ENCODE results near the gene COLQ.
A peak's percentile ranks its signal among the peaks of the same experiment; 100 is the strongest.

Gene COLQ

DNA sequence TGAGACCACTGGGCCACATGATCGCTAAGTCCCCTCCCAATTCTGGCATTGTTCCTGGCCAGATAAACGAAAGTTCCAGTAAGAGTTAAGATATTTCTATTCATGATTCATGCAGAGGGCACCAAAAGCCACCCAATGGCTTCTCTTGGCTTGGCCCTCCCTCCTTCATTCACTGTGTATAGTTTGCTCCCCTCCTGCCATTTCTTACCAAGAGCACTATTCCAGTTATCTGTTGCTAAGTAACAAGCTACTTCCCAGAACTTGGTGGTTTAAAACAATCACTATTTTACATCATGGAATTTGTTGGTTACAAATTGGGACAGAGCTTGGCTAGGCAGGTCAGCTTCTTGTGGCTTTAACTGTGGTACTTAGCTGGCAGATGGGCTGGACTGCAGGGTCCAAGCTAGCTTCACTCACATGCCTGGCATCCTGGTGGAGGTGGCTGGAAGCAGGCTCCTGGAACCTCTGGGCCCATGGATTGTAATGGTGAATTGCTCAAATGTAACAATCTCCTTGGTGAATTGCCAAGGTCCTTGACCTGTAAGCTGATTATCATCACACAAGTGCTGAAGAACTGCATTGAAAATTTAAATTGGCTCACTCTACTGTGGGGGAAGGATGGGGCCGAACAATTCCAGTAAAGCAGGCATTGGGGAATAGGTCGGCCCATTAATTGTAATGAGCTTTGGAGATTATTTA lies 77.5 kb downstream of the COLQ start:
- H3K36me3 ChIP-seq (ENCODE audit: control insufficient read depth, insufficient read depth, low read length), result peaks cover 32% of the 10 kb centered on the region
- no peak overlapping the region for H3K27ac ChIP-seq (ENCODE audit: low read depth, low read length, severe bottlenecking)
- peaks cover 4% of the 10 kb centered on the region for H3K4me1 ChIP-seq (ENCODE audit: control insufficient read depth, insufficient read depth, low read length, poor library complexity, severe bottlenecking)
- no peak overlapping the region for H3K4me3 ChIP-seq (ENCODE audit: extremely low read depth, insufficient read depth, low read length, poor library complexity, severe bottlenecking)
- WGBS, 2 experiments (ENCODE audit: insufficient coverage in 2 of 2), result 80 to 100% methylated on average over 1 of the region's 4 CpGs
- H3K9me3 ChIP-seq (ENCODE audit: control insufficient read depth, low read length), result no peaks in the 10 kb centered on the region

DNA sequence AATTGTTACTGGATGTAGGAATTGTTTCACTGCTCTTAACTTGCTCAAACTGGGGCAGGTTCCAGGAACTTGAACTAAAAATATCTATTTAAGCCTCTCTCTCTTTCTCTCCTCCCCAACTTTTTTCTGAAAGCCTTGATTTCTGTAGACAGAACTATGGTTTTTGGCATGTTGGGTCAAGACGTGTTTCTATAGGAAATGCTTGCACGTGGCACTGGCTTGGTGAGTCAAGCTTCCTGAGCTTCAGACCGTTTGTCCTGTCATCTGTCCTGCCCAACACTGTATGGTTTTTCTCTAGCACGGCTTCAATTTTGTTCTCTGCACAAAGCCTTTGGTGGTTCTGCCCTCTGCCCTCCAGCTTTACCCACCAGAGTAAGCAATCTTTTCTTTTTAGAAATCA lies 80.6 kb downstream of the COLQ start:
- no peak overlapping the region for H3K4me3 ChIP-seq (ENCODE audit: extremely low read depth, insufficient read depth, low read length, poor library complexity, severe bottlenecking)
- WGBS, 2 experiments (ENCODE audit: insufficient coverage in 2 of 2), result 87 to 95% methylated on average over 4 of the region's 4 CpGs

DNA sequence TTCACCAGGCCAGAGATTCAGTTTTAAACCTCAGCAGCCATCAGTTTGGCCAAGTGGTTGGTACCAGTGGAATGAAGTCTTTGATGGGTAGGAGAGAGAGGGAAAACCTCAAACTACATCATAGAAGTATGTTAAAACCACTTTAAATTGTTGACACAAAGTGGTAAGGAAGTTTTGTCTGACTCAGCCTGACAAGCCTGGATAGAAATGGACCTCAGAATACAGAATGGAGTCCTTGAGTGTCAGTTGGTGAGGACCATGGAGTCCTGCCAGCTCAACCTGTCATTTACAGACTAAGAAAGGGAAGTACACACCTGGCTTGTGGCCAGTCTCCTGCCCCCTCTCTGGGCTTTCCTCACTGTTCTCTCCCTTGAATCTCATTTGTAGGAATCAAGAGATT lies 82.0 kb downstream of the COLQ start:
- Histone ChIP-seq H3K27ac (ENCODE audit: low read depth, low read length, severe bottlenecking) (no peak overlapping the region), H3K4me3 (ENCODE audit: extremely low read depth, insufficient read depth, low read length, poor library complexity, severe bottlenecking) (no peak overlapping the region), H3K4me1 (ENCODE audit: control insufficient read depth, insufficient read depth, low read length, poor library complexity, severe bottlenecking) (peaks cover 4% of the 10 kb centered on the region), H3K36me3 (ENCODE audit: control insufficient read depth, insufficient read depth, low read length) (peaks cover 76% of the 10 kb centered on the region), H3K9me3 (ENCODE audit: control insufficient read depth, low read length) (no peaks in the 10 kb centered on the region)

More for the DNA sequence above, 80.6 kb downstream of the COLQ start:
- peaks cover 62% of the 10 kb centered on the region for H3K36me3 ChIP-seq (ENCODE audit: control insufficient read depth, insufficient read depth, low read length)
- H3K9me3 ChIP-seq (ENCODE audit: control insufficient read depth, low read length), result no peaks in the 10 kb centered on the region
- H3K4me1 ChIP-seq (ENCODE audit: control insufficient read depth, insufficient read depth, low read length, poor library complexity, severe bottlenecking), result peaks cover 4% of the 10 kb centered on the region
- H3K27ac ChIP-seq (ENCODE audit: low read depth, low read length, severe bottlenecking), result no peak overlapping the region

DNA sequence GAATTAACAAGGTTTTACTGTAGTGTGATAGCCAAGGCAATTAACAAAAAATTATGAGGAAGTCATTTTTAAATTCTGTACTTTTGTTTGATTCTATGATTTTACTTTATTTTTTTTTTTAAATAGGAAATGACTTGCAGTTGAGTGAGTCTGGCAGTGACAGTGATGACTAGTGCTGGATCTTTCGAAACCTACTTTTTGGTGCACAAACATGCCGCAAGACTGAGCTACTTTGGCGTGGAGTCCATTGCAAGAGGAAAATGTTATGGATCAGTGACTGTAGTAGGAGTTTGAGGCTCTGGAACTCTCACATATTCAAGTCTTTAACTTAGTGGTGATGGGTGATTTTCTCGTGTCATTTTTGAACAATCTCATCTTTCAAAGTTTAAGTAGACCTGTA lies 82.5 kb downstream of the COLQ start:
- Histone ChIP-seq H3K4me3 (ENCODE audit: extremely low read depth, insufficient read depth, low read length, poor library complexity, severe bottlenecking) (no peak overlapping the region), H3K4me1 (ENCODE audit: control insufficient read depth, insufficient read depth, low read length, poor library complexity, severe bottlenecking) (peaks cover 4% of the 10 kb centered on the region), H3K27ac (ENCODE audit: low read depth, low read length, severe bottlenecking) (no peak overlapping the region), H3K36me3 (ENCODE audit: control insufficient read depth, insufficient read depth, low read length) (peaks cover 81% of the 10 kb centered on the region), H3K9me3 (ENCODE audit: control insufficient read depth, low read length) (no peaks in the 10 kb centered on the region)
- WGBS, 2 experiments (ENCODE audit: insufficient coverage in 2 of 2), result 100% methylated on average over 3 of the region's 4 CpGs; no CpG with 5 or more reads in 1 of the 2 experiments

DNA sequence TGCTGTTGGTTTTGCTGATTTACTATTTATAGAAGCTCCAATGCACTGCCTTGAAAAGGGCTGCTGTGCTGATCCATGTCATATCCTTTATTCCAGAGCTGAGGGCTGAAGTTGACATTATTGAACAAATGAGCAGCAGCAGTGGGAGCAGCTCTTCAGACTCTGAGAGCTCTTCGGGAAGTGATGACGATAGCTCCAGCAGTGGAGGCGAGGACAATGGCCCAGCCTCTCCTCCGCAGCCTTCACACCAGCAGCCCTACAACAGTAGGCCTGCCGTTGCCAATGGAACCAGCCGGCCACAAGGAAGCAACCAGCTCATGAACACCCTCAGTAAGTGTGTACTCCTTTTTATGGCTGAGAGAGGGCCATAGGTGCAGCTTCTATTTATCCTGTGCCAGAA lies 85.3 kb downstream of the COLQ start:
- Histone ChIP-seq H3K4me3 (ENCODE audit: extremely low read depth, insufficient read depth, low read length, poor library complexity, severe bottlenecking) (no peak overlapping the region), H3K9me3 (ENCODE audit: control insufficient read depth, low read length) (no peaks in the 10 kb centered on the region), H3K27ac (ENCODE audit: low read depth, low read length, severe bottlenecking) (no peak overlapping the region), H3K4me1 (ENCODE audit: control insufficient read depth, insufficient read depth, low read length, poor library complexity, severe bottlenecking) (peaks cover 4% of the 10 kb centered on the region), H3K36me3 (ENCODE audit: control insufficient read depth, insufficient read depth, low read length) (peaks cover 90% of the 10 kb centered on the region)
- WGBS, 2 experiments (ENCODE audit: insufficient coverage in 2 of 2), result 94 to 96% methylated on average over 3 of the region's 6 CpGs

DNA sequence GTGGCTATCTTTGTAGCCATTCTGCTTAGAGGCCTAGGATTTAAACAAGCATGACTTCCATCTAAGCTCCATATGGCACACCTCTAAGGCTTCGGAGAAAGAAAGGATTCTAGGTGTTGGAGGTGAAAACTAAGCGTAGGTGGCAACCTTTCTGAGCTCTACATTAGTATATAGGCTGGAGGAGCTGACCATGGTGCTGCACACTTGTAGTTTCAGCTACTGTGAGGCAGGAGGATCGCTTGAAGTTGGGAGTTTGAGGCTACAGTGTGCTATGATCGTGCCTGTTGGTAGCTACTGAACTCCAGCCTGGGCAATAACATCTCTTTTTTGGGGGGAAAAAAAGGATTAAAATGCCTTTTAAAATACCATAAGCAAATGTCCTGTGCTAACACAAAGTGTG lies 86.8 kb downstream of the COLQ start:
- no peaks in the 10 kb centered on the region for H3K4me1 ChIP-seq (ENCODE audit: control insufficient read depth, insufficient read depth, low read length, poor library complexity, severe bottlenecking)
- no peak overlapping the region for H3K4me3 ChIP-seq (ENCODE audit: extremely low read depth, insufficient read depth, low read length, poor library complexity, severe bottlenecking)
- 100% methylated on average over 3 of the region's 4 CpGs for WGBS, 2 experiments (ENCODE audit: insufficient coverage in 2 of 2)
- no peak overlapping the region for H3K27ac ChIP-seq (ENCODE audit: low read depth, low read length, severe bottlenecking)
- no peaks in the 10 kb centered on the region for H3K9me3 ChIP-seq (ENCODE audit: control insufficient read depth, low read length)
- peaks cover 90% of the 10 kb centered on the region for H3K36me3 ChIP-seq (ENCODE audit: control insufficient read depth, insufficient read depth, low read length)

DNA sequence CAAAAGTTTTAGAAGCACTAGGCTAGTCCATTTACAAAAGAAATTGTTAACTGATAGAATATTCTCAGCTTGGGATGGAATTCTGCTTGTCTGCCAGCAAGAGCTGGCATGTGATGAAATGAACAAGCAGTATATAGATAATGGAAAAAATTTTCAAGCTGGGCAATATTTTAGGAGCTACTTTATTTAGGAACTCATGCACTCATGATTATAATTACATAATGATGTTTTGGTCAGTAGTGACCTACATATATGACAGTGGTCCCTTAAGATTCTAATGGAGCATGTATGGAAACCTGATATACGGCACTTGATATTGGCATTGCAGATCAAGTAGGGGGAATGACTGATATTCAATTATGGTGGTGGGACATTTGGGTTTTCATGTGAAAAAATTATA lies 88.0 kb downstream of the COLQ start:
- Histone ChIP-seq H3K4me1 (ENCODE audit: control insufficient read depth, insufficient read depth, low read length, poor library complexity, severe bottlenecking) (peaks cover 7% of the 10 kb centered on the region), H3K27ac (ENCODE audit: low read depth, low read length, severe bottlenecking) (no peak overlapping the region), H3K4me3 (ENCODE audit: extremely low read depth, insufficient read depth, low read length, poor library complexity, severe bottlenecking) (no peak overlapping the region), H3K9me3 (ENCODE audit: control insufficient read depth, low read length) (no peaks in the 10 kb centered on the region), H3K36me3 (ENCODE audit: control insufficient read depth, insufficient read depth, low read length) (peaks cover 84% of the 10 kb centered on the region)
- 82 to 100% methylated on average over 1 of the region's 1 CpG for WGBS, 2 experiments (ENCODE audit: insufficient coverage in 2 of 2)

DNA sequence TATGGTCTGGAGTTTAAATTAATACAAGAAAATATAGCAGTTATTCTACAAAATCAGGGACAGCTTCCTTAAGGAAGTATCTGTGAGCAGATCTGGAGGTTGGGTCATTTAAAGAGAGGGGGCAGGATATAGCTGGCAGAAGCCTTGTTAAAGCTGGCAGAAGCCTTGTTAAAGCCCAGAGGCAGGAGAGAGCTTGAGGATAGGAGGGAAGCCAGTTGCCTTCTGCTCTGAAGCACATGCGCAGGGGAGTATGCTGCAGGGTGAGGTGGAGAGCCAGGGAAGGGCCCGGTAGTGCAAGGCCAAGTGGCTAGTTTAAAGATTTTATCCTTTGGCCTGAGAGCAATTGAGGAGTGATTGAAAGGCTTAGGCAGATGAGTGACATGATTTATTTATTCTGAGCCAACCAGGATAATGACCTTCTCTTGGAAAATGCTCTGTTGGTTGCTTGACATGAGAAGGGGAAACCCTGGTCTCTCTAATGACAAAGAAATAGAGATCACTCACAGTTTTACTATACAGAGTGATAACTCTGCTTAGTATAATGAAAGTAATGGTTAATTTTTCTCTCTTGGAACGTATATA lies 90.2 kb downstream of the COLQ start:
- 89 to 94% methylated on average over 1 to 2 of the region's 3 CpGs for WGBS, 2 experiments (ENCODE audit: insufficient coverage in 2 of 2)
- no peak overlapping the region for H3K4me3 ChIP-seq (ENCODE audit: extremely low read depth, insufficient read depth, low read length, poor library complexity, severe bottlenecking)
- no peak overlapping the region for H3K27ac ChIP-seq (ENCODE audit: low read depth, low read length, severe bottlenecking)
- H3K36me3 ChIP-seq (ENCODE audit: control insufficient read depth, insufficient read depth, low read length), result peaks cover 65% of the 10 kb centered on the region
- H3K4me1 ChIP-seq (ENCODE audit: control insufficient read depth, insufficient read depth, low read length, poor library complexity, severe bottlenecking), result peaks cover 9% of the 10 kb centered on the region
- peaks cover 4% of the 10 kb centered on the region for H3K9me3 ChIP-seq (ENCODE audit: control insufficient read depth, low read length)

DNA sequence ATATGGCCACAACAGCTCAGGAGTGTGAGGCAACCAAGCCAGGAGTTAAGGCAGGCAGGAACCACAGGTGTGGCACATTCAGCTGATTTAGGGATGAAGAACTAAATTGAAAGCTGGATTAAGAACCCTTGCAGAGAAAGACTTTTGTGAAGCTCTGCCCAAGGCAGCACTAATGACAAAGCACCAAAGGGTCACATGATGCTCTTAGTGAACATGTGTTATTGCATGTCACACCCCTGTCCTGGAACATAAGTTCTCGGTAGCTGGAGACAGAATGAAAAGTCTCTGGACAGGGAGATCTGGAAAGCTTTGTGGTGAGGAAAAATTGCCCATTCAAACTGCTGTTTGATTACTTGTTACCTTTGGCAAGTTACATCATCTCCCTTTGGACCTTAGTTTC lies 90.9 kb downstream of the COLQ start:
- 80 to 83% methylated on average over 1 of the region's 1 CpG for WGBS, 2 experiments (ENCODE audit: insufficient coverage in 2 of 2)
- peaks cover 4% of the 10 kb centered on the region for H3K9me3 ChIP-seq (ENCODE audit: control insufficient read depth, low read length)
- H3K27ac ChIP-seq (ENCODE audit: low read depth, low read length, severe bottlenecking), result no peak overlapping the region
- H3K4me1 ChIP-seq (ENCODE audit: control insufficient read depth, insufficient read depth, low read length, poor library complexity, severe bottlenecking), result peaks cover 11% of the 10 kb centered on the region
- peaks cover 62% of the 10 kb centered on the region for H3K36me3 ChIP-seq (ENCODE audit: control insufficient read depth, insufficient read depth, low read length)
- H3K4me3 ChIP-seq (ENCODE audit: extremely low read depth, insufficient read depth, low read length, poor library complexity, severe bottlenecking), result no peak overlapping the region

DNA sequence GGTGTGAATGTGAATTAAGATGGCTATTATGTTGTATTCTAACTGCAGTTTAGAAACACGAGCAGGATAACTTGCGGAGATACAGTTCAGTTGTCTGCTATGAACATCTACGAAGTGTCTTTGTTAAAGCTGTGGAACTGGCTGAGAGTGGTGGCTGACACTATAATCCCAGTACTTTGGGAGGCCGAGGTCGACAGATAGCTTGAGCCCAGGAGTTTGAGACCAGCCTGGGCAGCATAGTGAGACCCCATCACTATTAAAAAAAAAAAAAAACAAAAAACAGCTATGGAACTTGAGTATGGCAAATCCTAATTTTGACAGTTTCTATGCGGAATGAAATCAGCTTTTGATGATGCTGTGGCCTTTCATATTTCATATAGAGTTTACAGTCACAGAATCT lies 92.4 kb downstream of the COLQ start:
- Histone ChIP-seq H3K27ac (ENCODE audit: low read depth, low read length, severe bottlenecking) (no peak overlapping the region), H3K4me1 (ENCODE audit: control insufficient read depth, insufficient read depth, low read length, poor library complexity, severe bottlenecking) (peaks cover 14% of the 10 kb centered on the region), H3K4me3 (ENCODE audit: extremely low read depth, insufficient read depth, low read length, poor library complexity, severe bottlenecking) (peak overlapping the region; percentile 95), H3K9me3 (ENCODE audit: control insufficient read depth, low read length) (peaks cover 4% of the 10 kb centered on the region), H3K36me3 (ENCODE audit: control insufficient read depth, insufficient read depth, low read length) (peaks cover 62% of the 10 kb centered on the region)
- 93 to 100% methylated on average over 5 of the region's 6 CpGs for WGBS, 2 experiments (ENCODE audit: insufficient coverage in 2 of 2)

DNA sequence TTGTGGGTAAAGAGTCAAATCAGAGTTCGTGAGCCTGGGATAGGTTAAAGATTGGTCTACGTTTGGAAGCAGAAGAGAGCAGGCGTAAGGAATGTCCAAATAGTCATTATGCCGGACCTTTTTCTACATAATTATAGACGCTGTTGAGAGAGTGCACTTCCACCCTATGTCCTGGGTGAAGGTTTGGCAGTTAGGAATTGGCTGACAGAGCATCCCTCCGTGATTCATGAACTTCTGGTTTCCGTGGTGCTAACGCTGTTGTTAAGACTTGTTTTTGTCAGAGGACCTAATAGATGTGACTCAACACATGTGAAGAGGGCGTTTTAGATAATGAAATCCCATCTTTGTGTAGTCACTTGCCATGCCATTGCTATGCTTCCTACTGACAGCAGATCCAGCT lies 93.0 kb downstream of the COLQ start:
- Histone ChIP-seq H3K27ac (ENCODE audit: low read depth, low read length, severe bottlenecking) (peak overlapping the region; percentile 26), H3K9me3 (ENCODE audit: control insufficient read depth, low read length) (peaks cover 4% of the 10 kb centered on the region), H3K4me3 (ENCODE audit: extremely low read depth, insufficient read depth, low read length, poor library complexity, severe bottlenecking) (peak overlapping the region; percentile 95), H3K4me1 (ENCODE audit: control insufficient read depth, insufficient read depth, low read length, poor library complexity, severe bottlenecking) (peaks cover 14% of the 10 kb centered on the region), H3K36me3 (ENCODE audit: control insufficient read depth, insufficient read depth, low read length) (peaks cover 62% of the 10 kb centered on the region)
- 38 to 52% methylated on average over 7 to 8 of the region's 9 CpGs for WGBS, 2 experiments (ENCODE audit: insufficient coverage in 2 of 2)
